HepG2 (cell line): ENCODE measurements around the gene NAA38. TPM values are rescaled to one million over a fixed set of nuclear protein-coding genes. Genes with fewer than 3 reads are reported as not detected.

ENCODE experiments used
- FOXO1 ChIP-seq: sonication (generic); formaldehyde crosslinking; IDR thresholded peaks from 2 replicates; pipeline ENCODE4 v1.4.0; 2020; ENCODE audit warnings: missing genetic modification reagents
- POLR2A ChIP-seq, 2 experiments: IDR thresholded peaks; 2 replicates each; pipeline ENCODE4 v1.6.1; 2011; ENCODE audit warnings: low read depth in 2 of 2, low read length in 2 of 2, mild to moderate bottlenecking in 1 of 2, moderate library complexity in 1 of 2; ENCODE audit not compliant: insufficient read depth in 1 of 2
- RBM22 ChIP-seq: fragments of 200-400 bp; formaldehyde crosslinking; optimal IDR thresholded peaks from 2 replicates; pipeline ENCODE3; 2017; ENCODE audit warnings: mild to moderate bottlenecking, low read length, moderate library complexity
- SALL1 ChIP-seq: sonication (generic); formaldehyde crosslinking; IDR thresholded peaks from 2 replicates; pipeline ENCODE4 v1.8.0; 2022; ENCODE audit warnings: mild to moderate bottlenecking, missing genetic modification reagents
- SP140L ChIP-seq: sonication (generic); formaldehyde crosslinking; IDR thresholded peaks from 2 replicates; pipeline ENCODE4 v1.4.0; 2020; ENCODE audit warnings: missing genetic modification reagents, borderline replicate concordance
- TGIF2 ChIP-seq: IDR thresholded peaks from 2 replicates; pipeline ENCODE4 v1.6.1; 2016; ENCODE audit warnings: control low read depth, missing compliant biosample characterization
- polyA plus RNA-seq, 8 experiments: library from polyadenylated mRNA; depleted of rRNA in 3 of 8; stranded (reverse) in 7 of 8; unstranded in 1 of 8; fragments of >200 nt; fragmentation: Illumina TruSeq in 4 of 8; extraction: Trizol in 4 of 8; gene quantifications; 2 replicates each; pipeline versions ENCODE4 v1.2.1 to v1.2.3, GENCODE V29; 2011 to 2016; ENCODE audit warnings: low read depth in 4 of 8, missing spikeins in 1 of 8, mixed read lengths in 1 of 8; ENCODE audit not compliant: insufficient read depth in 1 of 8
- total RNA-seq, 5 experiments: library from RNA; depleted of rRNA; stranded (reverse); fragments of >200 nt; fragmentation: Illumina TruSeq; extraction: Trizol; gene quantifications; 2 replicates each; pipeline ENCODE4 v1.2.3, GENCODE V29; 2016; ENCODE audit warnings: low read depth in 1 of 5
- TF ChIP-seq, protein P1 (sequence below): sonication (generic); formaldehyde crosslinking; IDR thresholded peaks from 2 replicates; pipeline ENCODE4 v1.5.0; 2020; ENCODE audit warnings: mild to moderate bottlenecking, missing genetic modification reagents
- TF ChIP-seq, protein P2 (sequence below): sonication (generic); formaldehyde crosslinking; IDR thresholded peaks from 2 replicates; pipeline ENCODE4 v1.4.0; 2020; ENCODE audit warnings: missing genetic modification reagents
- TF ChIP-seq, protein P3 (sequence below): sonication (generic); formaldehyde crosslinking; IDR thresholded peaks from 2 replicates; pipeline ENCODE4 v1.4.0; 2020; ENCODE audit warnings: missing genetic modification reagents
- TF ChIP-seq, protein P4 (sequence below): sonication (generic); formaldehyde crosslinking; IDR thresholded peaks from 2 replicates; pipeline ENCODE4 v1.4.0; 2020; ENCODE audit warnings: mild to moderate bottlenecking, missing genetic modification reagents

Gene NAA38
- total and polyA plus RNA-seq, 2 of the 13 experiments (the other 11 are each of a cell fraction or from before 2014, with no cell fraction given), result 46.9 to 91.6 TPM

DNA sequence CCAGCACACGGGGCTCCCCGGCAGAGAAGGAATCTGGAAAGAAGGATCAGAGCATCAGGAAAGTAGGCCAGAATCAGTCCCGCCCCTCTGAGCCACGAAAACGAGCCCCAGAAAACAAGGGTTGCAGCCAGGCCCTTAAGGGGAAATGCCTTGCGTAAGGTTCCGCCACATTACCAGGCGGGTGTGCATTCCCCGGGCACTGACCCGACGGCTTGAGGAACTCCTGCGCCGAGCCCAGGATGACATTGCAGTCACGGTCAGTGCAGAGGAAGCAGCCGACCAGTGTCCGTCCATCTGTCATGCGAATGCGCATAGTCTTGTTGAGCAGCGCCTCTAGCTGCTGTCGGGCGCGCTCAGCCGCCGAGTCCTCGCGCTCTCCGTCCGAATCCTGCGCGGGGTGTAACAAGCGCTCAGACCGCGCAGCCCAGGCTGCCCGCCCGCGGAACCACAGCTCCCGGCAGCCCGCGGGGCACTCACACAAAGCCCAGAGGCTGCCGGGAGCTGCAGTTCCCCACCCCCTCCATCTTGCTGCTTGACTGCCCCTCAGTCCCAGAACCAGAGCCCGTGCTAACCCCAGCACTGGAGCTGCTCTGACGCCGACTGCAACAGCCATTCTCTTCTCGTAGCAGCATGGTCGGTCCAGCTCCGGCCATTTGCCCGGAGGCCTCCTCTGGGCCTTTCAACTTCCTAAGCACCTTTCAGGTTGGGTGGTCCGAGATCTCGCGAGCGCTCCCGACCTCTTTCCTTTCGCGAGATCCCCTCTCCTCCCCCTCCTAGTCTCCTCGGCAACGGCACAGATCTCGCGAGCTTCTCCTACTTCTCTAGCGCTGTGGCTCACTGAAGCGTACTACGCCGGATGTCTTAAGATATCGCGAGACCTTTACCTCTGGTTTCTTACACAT lies at the start of gene NAA38 (continued):
- peak; percentile 11 for TF ChIP-seq RBM22
- 0 out of 2 replicates have a peak, but pooled peaks have one; percentile 15 for TF ChIP-seq FOXO1
- peak; percentile 52 for TF ChIP-seq SALL1 (CRISPR knock-in tag)
- TF ChIP-seq, protein P1, sequence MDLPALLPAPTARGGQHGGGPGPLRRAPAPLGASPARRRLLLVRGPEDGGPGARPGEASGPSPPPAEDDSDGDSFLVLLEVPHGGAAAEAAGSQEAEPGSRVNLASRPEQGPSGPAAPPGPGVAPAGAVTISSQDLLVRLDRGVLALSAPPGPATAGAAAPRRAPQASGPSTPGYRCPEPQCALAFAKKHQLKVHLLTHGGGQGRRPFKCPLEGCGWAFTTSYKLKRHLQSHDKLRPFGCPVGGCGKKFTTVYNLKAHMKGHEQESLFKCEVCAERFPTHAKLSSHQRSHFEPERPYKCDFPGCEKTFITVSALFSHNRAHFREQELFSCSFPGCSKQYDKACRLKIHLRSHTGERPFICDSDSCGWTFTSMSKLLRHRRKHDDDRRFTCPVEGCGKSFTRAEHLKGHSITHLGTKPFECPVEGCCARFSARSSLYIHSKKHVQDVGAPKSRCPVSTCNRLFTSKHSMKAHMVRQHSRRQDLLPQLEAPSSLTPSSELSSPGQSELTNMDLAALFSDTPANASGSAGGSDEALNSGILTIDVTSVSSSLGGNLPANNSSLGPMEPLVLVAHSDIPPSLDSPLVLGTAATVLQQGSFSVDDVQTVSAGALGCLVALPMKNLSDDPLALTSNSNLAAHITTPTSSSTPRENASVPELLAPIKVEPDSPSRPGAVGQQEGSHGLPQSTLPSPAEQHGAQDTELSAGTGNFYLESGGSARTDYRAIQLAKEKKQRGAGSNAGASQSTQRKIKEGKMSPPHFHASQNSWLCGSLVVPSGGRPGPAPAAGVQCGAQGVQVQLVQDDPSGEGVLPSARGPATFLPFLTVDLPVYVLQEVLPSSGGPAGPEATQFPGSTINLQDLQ, result no peak
- no peak for TF ChIP-seq SP140L (CRISPR knock-in tag)
- TF ChIP-seq TGIF2 (CRISPR knock-in tag), result peak; percentile 38; the same call in 1 of the 2 replicates
- peak; percentile 57 to 77; a peak in 3 of 4 replicates for TF ChIP-seq POLR2A (IDR thresholded peaks at IDR 0.05; ENCODE audit: insufficient read depth in 1 of 2, low read depth in 2 of 2, low read length in 2 of 2)
- TF ChIP-seq, protein P2, sequence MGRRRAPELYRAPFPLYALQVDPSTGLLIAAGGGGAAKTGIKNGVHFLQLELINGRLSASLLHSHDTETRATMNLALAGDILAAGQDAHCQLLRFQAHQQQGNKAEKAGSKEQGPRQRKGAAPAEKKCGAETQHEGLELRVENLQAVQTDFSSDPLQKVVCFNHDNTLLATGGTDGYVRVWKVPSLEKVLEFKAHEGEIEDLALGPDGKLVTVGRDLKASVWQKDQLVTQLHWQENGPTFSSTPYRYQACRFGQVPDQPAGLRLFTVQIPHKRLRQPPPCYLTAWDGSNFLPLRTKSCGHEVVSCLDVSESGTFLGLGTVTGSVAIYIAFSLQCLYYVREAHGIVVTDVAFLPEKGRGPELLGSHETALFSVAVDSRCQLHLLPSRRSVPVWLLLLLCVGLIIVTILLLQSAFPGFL (CRISPR knock-in tag), result no peak
- TF ChIP-seq, protein P3, sequence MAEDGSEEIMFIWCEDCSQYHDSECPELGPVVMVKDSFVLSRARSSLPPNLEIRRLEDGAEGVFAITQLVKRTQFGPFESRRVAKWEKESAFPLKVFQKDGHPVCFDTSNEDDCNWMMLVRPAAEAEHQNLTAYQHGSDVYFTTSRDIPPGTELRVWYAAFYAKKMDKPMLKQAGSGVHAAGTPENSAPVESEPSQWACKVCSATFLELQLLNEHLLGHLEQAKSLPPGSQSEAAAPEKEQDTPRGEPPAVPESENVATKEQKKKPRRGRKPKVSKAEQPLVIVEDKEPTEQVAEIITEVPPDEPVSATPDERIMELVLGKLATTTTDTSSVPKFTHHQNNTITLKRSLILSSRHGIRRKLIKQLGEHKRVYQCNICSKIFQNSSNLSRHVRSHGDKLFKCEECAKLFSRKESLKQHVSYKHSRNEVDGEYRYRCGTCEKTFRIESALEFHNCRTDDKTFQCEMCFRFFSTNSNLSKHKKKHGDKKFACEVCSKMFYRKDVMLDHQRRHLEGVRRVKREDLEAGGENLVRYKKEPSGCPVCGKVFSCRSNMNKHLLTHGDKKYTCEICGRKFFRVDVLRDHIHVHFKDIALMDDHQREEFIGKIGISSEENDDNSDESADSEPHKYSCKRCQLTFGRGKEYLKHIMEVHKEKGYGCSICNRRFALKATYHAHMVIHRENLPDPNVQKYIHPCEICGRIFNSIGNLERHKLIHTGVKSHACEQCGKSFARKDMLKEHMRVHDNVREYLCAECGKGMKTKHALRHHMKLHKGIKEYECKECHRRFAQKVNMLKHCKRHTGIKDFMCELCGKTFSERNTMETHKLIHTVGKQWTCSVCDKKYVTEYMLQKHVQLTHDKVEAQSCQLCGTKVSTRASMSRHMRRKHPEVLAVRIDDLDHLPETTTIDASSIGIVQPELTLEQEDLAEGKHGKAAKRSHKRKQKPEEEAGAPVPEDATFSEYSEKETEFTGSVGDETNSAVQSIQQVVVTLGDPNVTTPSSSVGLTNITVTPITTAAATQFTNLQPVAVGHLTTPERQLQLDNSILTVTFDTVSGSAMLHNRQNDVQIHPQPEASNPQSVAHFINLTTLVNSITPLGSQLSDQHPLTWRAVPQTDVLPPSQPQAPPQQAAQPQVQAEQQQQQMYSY (CRISPR knock-in tag), result peak; percentile 79
- TF ChIP-seq, protein P4, sequence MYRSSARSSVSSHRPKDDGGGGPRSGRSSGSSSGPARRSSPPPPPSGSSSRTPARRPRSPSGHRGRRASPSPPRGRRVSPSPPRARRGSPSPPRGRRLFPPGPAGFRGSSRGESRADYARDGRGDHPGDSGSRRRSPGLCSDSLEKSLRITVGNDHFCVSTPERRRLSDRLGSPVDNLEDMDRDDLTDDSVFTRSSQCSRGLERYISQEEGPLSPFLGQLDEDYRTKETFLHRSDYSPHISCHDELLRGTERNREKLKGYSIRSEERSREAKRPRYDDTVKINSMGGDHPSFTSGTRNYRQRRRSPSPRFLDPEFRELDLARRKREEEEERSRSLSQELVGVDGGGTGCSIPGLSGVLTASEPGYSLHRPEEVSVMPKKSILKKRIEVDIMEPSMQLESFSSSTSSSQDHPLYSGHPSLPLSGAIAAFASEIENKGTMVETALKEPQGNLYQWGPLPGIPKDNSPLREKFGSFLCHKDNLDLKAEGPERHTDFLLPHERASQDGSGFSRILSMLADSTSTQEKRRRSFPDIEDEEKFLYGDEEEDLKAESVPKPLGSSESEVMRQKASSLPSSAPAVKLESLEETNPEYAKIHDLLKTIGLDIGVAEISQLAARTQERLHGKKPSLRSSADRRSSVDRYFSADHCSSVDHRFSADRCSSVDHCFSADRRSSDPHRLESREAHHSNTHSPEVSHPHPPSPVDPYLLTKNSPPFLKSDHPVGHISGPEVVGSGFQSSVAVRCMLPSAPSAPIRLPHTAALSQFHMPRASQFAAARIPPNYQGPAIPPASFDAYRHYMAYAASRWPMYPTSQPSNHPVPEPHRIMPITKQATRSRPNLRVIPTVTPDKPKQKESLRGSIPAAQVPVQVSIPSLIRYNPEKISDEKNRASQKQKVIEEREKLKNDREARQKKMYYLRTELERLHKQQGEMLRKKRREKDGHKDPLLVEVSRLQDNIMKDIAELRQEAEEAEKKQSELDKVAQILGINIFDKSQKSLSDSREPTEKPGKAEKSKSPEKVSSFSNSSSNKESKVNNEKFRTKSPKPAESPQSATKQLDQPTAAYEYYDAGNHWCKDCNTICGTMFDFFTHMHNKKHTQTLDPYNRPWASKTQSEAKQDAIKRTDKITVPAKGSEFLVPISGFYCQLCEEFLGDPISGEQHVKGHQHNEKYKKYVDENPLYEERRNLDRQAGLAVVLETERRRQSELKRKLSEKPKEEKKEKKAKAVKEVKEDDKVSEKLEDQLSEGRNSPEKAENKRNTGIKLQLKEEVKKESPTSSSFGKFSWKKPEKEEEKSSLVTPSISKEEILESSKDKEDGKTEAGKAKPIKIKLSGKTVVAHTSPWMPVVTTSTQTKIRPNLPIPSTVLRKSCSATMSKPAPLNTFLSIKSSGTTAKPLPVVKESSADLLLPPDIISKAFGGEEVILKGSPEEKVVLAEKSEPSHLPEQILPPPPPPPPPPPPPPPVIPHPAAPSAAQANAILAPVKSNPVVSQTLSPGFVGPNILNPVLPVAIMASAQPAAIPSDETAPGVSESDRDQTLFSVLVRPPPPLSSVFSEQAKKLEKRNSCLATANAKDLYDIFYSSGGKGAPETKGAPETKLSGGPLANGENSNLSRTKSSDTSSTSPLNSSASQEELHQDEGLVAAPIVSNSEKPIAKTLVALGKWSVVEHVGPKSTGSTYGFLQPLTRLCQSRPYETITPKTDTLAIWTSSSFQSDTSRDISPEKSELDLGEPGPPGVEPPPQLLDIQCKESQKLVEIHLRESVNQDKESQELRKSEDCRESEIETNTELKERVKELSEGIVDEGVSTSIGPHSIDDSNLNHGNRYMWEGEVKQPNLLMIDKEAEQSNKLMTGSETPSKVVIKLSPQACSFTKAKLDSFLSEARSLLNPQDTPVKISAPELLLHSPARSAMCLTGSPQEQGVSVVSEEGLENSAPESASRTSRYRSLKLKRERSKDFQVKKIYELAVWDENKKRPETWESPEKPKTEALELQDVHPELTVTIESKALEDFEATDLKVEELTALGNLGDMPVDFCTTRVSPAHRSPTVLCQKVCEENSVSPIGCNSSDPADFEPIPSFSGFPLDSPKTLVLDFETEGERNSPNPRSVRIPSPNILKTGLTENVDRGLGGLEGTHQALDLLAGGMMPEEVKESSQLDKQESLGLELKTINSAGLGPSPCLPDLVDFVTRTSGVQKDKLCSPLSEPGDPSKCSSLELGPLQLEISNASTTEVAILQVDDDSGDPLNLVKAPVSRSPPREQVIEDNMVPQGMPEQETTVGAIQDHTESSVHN (CRISPR knock-in tag), result no peak
